Thyroid gland (tissue), 4 donors: Measurements from ENCODE around the gene TIAM1.

Experiments
- CTCF ChIP-seq, 6 experiments: fragments of 200-600 bp in 3 of 6; fragments of 450-650 bp in 3 of 6; sonication (generic) in 3 of 6; IDR thresholded peaks; one replicate each; pipeline ENCODE4 v1.5.1; 2016 to 2019; ENCODE audit warnings: antibody characterized with exemption in 6 of 6, mild to moderate bottlenecking in 2 of 6, inconsistent platforms in 1 of 6, moderate library complexity in 1 of 6
- POLR2A ChIP-seq, 2 donors: fragments of 450-650 bp; IDR thresholded peaks; one replicate each; pipeline ENCODE4 v1.6.1; 2017; ENCODE audit warnings: antibody characterized with exemption in 2 of 2, mild to moderate bottlenecking in 2 of 2, moderate library complexity in 1 of 2

- no peak for TF ChIP-seq CTCF (IDR thresholded peaks at IDR 0.05)
- TF ChIP-seq POLR2A (IDR thresholded peaks at IDR 0.05) = no peak
These were observed 147.3 kb downstream of the TIAM1 start for GRCh38 chr21:31196724-31197123.
